ENCODE measurements around the gene TPPP2. TPM values are rescaled to one million over a fixed set of nuclear protein-coding genes. Genes with fewer than 3 reads are reported as not detected.

The TPPP2 gene
- total RNA-seq, 2 experiments from 2014 or later = not detected

GRCh38 chr14:21047378-21047781 is 17.4 kb downstream of the TPPP2 start:
- POLR2A ChIA-PET = no interaction called here
- intact Hi-C loops (cut with DNase I, micrococcal nuclease) = no loop called here
- no peaks in the 10 kb centered on the region for H3K9me3 Mint-ChIP-seq (ENCODE audit: low read depth)
- no peak for ATAC-seq
- H3K4me3 Mint-ChIP-seq = no peak overlapping the region
- CTCF ChIA-PET = interaction anchor here (0.6 to 3.9 kb wide), 10 partner anchors 13 to 189 kb away, joined by 3 to 19 read pairs (median 4); partner anchors contain the start of gene RNASE13
- H3K27ac Mint-ChIP-seq = no peak overlapping the region
- no peak for DNase-seq
- no peaks in the 10 kb centered on the region for H3K36me3 Mint-ChIP-seq (ENCODE audit: low read depth)
- peaks cover 6% of the 10 kb centered on the region for H3K27me3 Mint-ChIP-seq
- H3K4me1 Mint-ChIP-seq = peaks cover 6% of the 10 kb centered on the region

- CTCF ChIA-PET = interaction anchor here (3.1 to 3.9 kb wide), 2 partner anchors 9 to 34 kb away, joined by 16 to 19 read pairs; no protein-coding TSS in a partner anchor
- peaks cover 3% of the 10 kb centered on the region for H3K27me3 Mint-ChIP-seq
- intact Hi-C loops (cut with DNase I, micrococcal nuclease) = no loop called here
- POLR2A ChIA-PET = no interaction called here
- H3K4me3 Mint-ChIP-seq = no peak overlapping the region
- ATAC-seq = no peak
- H3K36me3 Mint-ChIP-seq (ENCODE audit: low read depth) = no peaks in the 10 kb centered on the region
- DNase-seq = no peak
- H3K4me1 Mint-ChIP-seq = peaks cover 6% of the 10 kb centered on the region
- H3K9me3 Mint-ChIP-seq (ENCODE audit: low read depth) = no peaks in the 10 kb centered on the region
- no peak overlapping the region for H3K27ac Mint-ChIP-seq
Observed at GRCh38 chr14:21048638-21049037, 18.6 kb downstream of the TPPP2 start.

- Mint-ChIP-seq H3K27ac (no peak overlapping the region), H3K9me3 (ENCODE audit: low read depth) (no peaks in the 10 kb centered on the region), H3K4me1 (peaks cover 6% of the 10 kb centered on the region), H3K27me3 (peaks cover 3% of the 10 kb centered on the region), H3K4me3 (no peak overlapping the region), H3K36me3 (ENCODE audit: low read depth) (no peaks in the 10 kb centered on the region)
- no peak for ATAC-seq
- ChIA-PET POLR2A (no interaction called here), CTCF (interaction anchor here (3.1 to 3.9 kb wide), 2 partner anchors 9 to 34 kb away, joined by 16 to 19 read pairs; no protein-coding TSS in a partner anchor)
- intact Hi-C loops (cut with DNase I, micrococcal nuclease) = no loop called here
- DNase-seq = no peak
Observed at GRCh38 chr14:21049271-21049673, 19.3 kb downstream of the TPPP2 start.

- H3K27ac Mint-ChIP-seq = no peak overlapping the region
- POLR2A ChIA-PET = no interaction called here
- CTCF ChIA-PET = interaction anchor here (1.2 to 3.1 kb wide), 3 partner anchors 11 to 41 kb away, joined by 4 to 16 read pairs (median 12); no protein-coding TSS in a partner anchor
- H3K4me3 Mint-ChIP-seq = no peak overlapping the region
- ATAC-seq (no peak), DNase-seq (no peak)
- no peaks in the 10 kb centered on the region for H3K36me3 Mint-ChIP-seq (ENCODE audit: low read depth)
- no peaks in the 10 kb centered on the region for H3K9me3 Mint-ChIP-seq (ENCODE audit: low read depth)
- H3K27me3 Mint-ChIP-seq = peaks cover 3% of the 10 kb centered on the region
- peaks cover 2% of the 10 kb centered on the region for H3K4me1 Mint-ChIP-seq
- intact Hi-C loops (cut with DNase I, micrococcal nuclease) = no loop called here
Observed at GRCh38 chr14:21050597-21050996, 20.6 kb downstream of the TPPP2 start.

- no peak overlapping the region for H3K27ac Mint-ChIP-seq
- H3K9me3 Mint-ChIP-seq (ENCODE audit: low read depth) = no peaks in the 10 kb centered on the region
- H3K36me3 Mint-ChIP-seq (ENCODE audit: low read depth) = no peaks in the 10 kb centered on the region
- H3K27me3 Mint-ChIP-seq = peaks cover 2% of the 10 kb centered on the region
- intact Hi-C loops (cut with DNase I, micrococcal nuclease) = no loop called here
- no peak overlapping the region for H3K4me3 Mint-ChIP-seq
- peaks cover 2% of the 10 kb centered on the region for H3K4me1 Mint-ChIP-seq
- POLR2A ChIA-PET = no interaction called here
- ATAC-seq (no peak), DNase-seq (no peak)
- CTCF ChIA-PET = interaction anchor here (0.7 to 1.0 kb wide), 4 partner anchors 11 to 42 kb away, joined by 3 to 4 read pairs (median 3); no protein-coding TSS in a partner anchor
Observed at GRCh38 chr14:21053184-21054122, 23.4 kb downstream of the TPPP2 start.

GRCh38 chr14:21054123-21054767 is 24.2 kb downstream of the TPPP2 start:
- peak; percentile 87 for ATAC-seq
- Mint-ChIP-seq H3K9me3 (ENCODE audit: low read depth) (no peaks in the 10 kb centered on the region), H3K4me1 (peaks cover 2% of the 10 kb centered on the region), H3K4me3 (no peak overlapping the region), H3K36me3 (ENCODE audit: low read depth) (no peaks in the 10 kb centered on the region), H3K27me3 (no peaks in the 10 kb centered on the region), H3K27ac (no peak overlapping the region)
- intact Hi-C loops (cut with DNase I, micrococcal nuclease) = no loop called here
- ChIA-PET POLR2A (no interaction called here), CTCF (interaction anchor here (0.7 to 1.0 kb wide), 3 partner anchors 21 to 43 kb away, joined by 3 to 4 read pairs (median 3); no protein-coding TSS in a partner anchor)
- DNase-seq = no peak

DNA sequence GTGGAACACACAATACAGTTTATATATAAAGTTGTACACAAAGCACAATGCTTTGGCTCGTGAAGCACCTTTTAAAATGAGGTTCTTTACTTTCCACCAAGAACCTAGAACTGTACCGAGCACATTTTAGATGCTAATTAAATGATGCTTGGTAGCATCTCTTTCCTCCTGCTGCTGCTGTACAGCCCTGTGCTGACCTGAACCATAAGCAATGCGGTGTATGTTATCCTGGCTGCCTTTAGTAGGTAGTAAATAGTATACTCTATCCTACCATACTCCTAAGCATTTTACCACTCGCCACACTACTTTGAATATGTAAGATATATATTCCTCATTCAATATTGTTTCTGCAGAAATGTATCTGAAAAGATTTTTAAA is 24.7 kb downstream of the TPPP2 start:
- POLR2A ChIA-PET = no interaction called here
- intact Hi-C loops (cut with DNase I, micrococcal nuclease) = no loop called here
- CTCF ChIA-PET = no interaction called here
- DNase-seq = no peak
- H3K27me3 Mint-ChIP-seq = peaks cover under 1% of the 10 kb centered on the region
- no peaks in the 10 kb centered on the region for H3K36me3 Mint-ChIP-seq (ENCODE audit: low read depth)
- no peak for ATAC-seq
- H3K9me3 Mint-ChIP-seq (ENCODE audit: low read depth) = no peaks in the 10 kb centered on the region
- H3K27ac Mint-ChIP-seq = no peak overlapping the region
- H3K4me3 Mint-ChIP-seq = no peak overlapping the region
- peaks cover 2% of the 10 kb centered on the region for H3K4me1 Mint-ChIP-seq

DNA sequence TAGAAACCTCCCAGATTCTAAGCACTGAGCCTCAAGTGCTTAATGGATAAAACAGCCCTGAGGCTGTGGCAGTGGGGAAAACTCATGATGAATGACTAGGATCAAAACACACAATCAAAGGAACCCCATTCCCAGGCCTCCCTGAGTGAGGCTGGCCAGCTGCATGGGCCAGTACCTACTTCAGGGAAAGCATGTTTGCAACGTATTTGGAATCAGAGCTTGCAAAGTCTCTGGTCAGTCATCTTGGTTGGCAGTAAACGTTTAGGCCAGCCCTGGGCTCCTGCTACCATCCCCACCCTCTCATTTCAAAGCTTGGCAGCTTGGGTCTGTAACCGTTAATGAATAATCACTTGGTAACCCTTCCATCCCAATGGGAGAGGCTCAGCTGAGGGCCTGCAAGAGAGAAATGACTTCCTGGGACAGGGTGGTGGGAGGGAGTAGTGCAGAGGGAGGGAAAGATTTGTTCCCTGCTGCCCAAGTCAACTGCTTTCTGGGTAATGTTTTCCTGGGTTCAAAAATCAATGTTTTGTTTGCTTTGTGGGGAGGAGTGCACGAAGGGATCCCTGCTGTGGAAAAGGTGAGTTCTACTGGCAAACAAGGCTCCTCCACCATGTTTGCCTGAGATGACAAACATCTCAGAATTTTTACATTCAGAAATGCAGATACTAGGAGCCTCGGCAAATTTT is 25.6 kb downstream of the TPPP2 start:
- peaks cover 2% of the 10 kb centered on the region for H3K4me1 Mint-ChIP-seq
- ATAC-seq = no peak
- no peaks in the 10 kb centered on the region for H3K36me3 Mint-ChIP-seq (ENCODE audit: low read depth)
- H3K27ac Mint-ChIP-seq = no peak overlapping the region
- ChIA-PET POLR2A (no interaction called here), CTCF (no interaction called here)
- intact Hi-C loops (cut with DNase I, micrococcal nuclease) = no loop called here
- DNase-seq = no peak
- peaks cover 7% of the 10 kb centered on the region for H3K27me3 Mint-ChIP-seq
- H3K9me3 Mint-ChIP-seq (ENCODE audit: low read depth) = no peaks in the 10 kb centered on the region
- no peak overlapping the region for H3K4me3 Mint-ChIP-seq

DNA sequence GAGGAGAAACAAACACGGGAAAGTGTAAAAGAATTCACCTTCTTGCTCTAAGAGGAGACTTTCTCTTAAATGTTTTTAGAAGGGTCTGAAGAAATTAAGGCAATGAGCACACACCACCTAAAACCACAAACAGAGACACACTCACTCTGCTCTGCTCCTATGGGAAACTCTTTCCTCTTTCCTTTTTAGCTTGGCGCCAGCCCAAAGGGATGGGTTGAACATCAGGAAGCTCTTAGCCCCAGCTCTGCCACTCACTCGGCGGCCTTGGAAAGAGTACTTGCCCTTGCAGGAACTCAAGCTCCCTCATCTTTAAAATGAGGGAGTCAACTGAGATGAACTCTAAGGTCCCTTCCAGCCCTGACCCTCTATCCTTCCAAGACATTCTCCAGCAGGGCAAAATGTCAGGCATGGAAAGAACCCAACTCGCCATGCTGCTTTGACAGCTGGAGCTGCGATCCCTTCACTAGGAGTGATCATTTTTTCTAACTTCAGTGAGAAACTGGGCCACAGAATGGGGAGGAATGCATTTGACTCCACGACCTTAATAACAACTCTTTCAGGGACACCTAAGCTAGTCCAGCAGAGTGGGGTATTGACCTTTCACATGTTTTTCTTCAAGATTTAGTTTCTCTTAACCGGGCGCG is 26.6 kb downstream of the TPPP2 start:
- H3K36me3 Mint-ChIP-seq (ENCODE audit: low read depth) = no peaks in the 10 kb centered on the region
- H3K4me3 Mint-ChIP-seq = no peak overlapping the region
- intact Hi-C loops (cut with DNase I, micrococcal nuclease) = no loop called here
- no peak overlapping the region for H3K27ac Mint-ChIP-seq
- no peaks in the 10 kb centered on the region for H3K9me3 Mint-ChIP-seq (ENCODE audit: low read depth)
- ATAC-seq (no peak), DNase-seq (no peak)
- H3K27me3 Mint-ChIP-seq = peaks cover 10% of the 10 kb centered on the region
- POLR2A ChIA-PET = no interaction called here
- CTCF ChIA-PET = interaction anchor here (0.6 to 1.6 kb wide), 5 partner anchors 12 to 401 kb away, joined by 3 read pairs; no protein-coding TSS in a partner anchor
- H3K4me1 Mint-ChIP-seq = peaks cover 2% of the 10 kb centered on the region

GRCh38 chr14:21057803-21058675 is 28.0 kb downstream of the TPPP2 start, which contains the start of gene RNASE8:
Gene RNASE8, plus strand, starts transcription at chr14:21057822. Its CDS starts 71 bp downstream, at chr14:21057893.
- Mint-ChIP-seq H3K4me3 (no peak within 1 kb of the TSS), H3K27me3 (peaks cover 15% of the 10 kb centered on the region), H3K27ac (no peak within 1 kb of the TSS), H3K9me3 (ENCODE audit: low read depth) (no peaks in the 10 kb centered on the region), H3K4me1 (peaks cover 2% of the 10 kb centered on the region), H3K36me3 (ENCODE audit: low read depth) (no peaks in the 10 kb centered on the region)
- ATAC-seq (peak; percentile 60), DNase-seq (peak; percentile 26)
- ChIA-PET CTCF (interaction anchor here (0.7 to 2.2 kb wide), 5 partner anchors 11 to 43 kb away, joined by 3 to 11 read pairs (median 3); no protein-coding TSS in a partner anchor), POLR2A (no interaction called here)
- intact Hi-C loops (cut with DNase I, micrococcal nuclease) = no loop called here

Data from activated CD4-positive, alpha-beta T cell treated with anti-CD3 and anti-CD28 coated beads for 36 hours (primary cell).